WTC11 (cell line): ENCODE data around the gene MUC3A.

Experiments
- CREB1 ChIP-seq: sonication (generic); formaldehyde crosslinking; IDR thresholded peaks from 2 replicates; pipeline ENCODE4 v1.8.0; 2023; ENCODE audit warnings: mild to moderate bottlenecking, missing genetic modification reagents
- E2F4 ChIP-seq: sonication (generic); formaldehyde crosslinking; IDR thresholded peaks from 2 replicates; pipeline ENCODE4 v1.8.1; 2022; ENCODE audit warnings: low read depth, mild to moderate bottlenecking, moderate library complexity, missing genetic modification reagents, borderline replicate concordance
- ELF4 ChIP-seq: sonication (generic); formaldehyde crosslinking; IDR thresholded peaks from 2 replicates; pipeline ENCODE4 v1.8.1; 2022; ENCODE audit warnings: low read depth, mild to moderate bottlenecking, moderate library complexity, missing genetic modification reagents
- EMX1 ChIP-seq: fragments of 250-450 bp; sonication (Bioruptor Pico); IDR thresholded peaks from 2 replicates; pipeline ENCODE4 v1.8.0; 2021; ENCODE audit warnings: mild to moderate bottlenecking
- FOXK1 ChIP-seq: sonication (generic); formaldehyde crosslinking; IDR thresholded peaks from 2 replicates; pipeline ENCODE4 v1.8.0; 2022; ENCODE audit warnings: mild to moderate bottlenecking, moderate library complexity, missing genetic modification reagents
- GABPB1 ChIP-seq: sonication (generic); formaldehyde crosslinking; IDR thresholded peaks from 2 replicates; pipeline ENCODE4 v1.8.1; 2023; ENCODE audit warnings: mild to moderate bottlenecking, missing genetic modification reagents
- GTF2I ChIP-seq: fragments of 250-450 bp; sonication (Bioruptor Pico); conservative IDR thresholded peaks from 2 replicates; pipeline ENCODE4 v1.4.0; 2021; ENCODE audit warnings: mild to moderate bottlenecking
- JUN ChIP-seq: sonication (generic); formaldehyde crosslinking; IDR thresholded peaks from 2 replicates; pipeline ENCODE4 v1.8.0; 2023; ENCODE audit warnings: mild to moderate bottlenecking, missing genetic modification reagents
- KAT7 ChIP-seq: sonication (generic); formaldehyde crosslinking; IDR thresholded peaks from 2 replicates; pipeline ENCODE4 v1.8.1; 2023; ENCODE audit warnings: missing genetic modification reagents, mild to moderate bottlenecking, borderline replicate concordance
- MXD4 ChIP-seq: fragments of 250-450 bp; sonication (Bioruptor Pico); IDR thresholded peaks from 2 replicates; pipeline ENCODE4 v1.8.0; 2021; ENCODE audit warnings: mild to moderate bottlenecking, moderate library complexity, borderline replicate concordance
- NR3C1 ChIP-seq: sonication (generic); formaldehyde crosslinking; conservative IDR thresholded peaks from 2 replicates; pipeline ENCODE4 v1.8.1; 2023; ENCODE audit warnings: low read depth, mild to moderate bottlenecking, missing genetic modification reagents
- PREB ChIP-seq: sonication (generic); formaldehyde crosslinking; IDR thresholded peaks from 2 replicates; pipeline ENCODE4 v1.8.1; 2022; ENCODE audit warnings: mild to moderate bottlenecking, missing genetic modification reagents, moderate library complexity, borderline replicate concordance
- SMAD4 ChIP-seq: sonication (generic); formaldehyde crosslinking; IDR thresholded peaks from 2 replicates; pipeline ENCODE4 v1.8.0; 2022; ENCODE audit warnings: mild to moderate bottlenecking, missing genetic modification reagents
- TF ChIP-seq, protein P1 (sequence below): fragments of 200-600 bp; IDR thresholded peaks from 2 replicates; pipeline ENCODE4 v1.8.0; 2022; ENCODE audit warnings: antibody characterized with exemption

DNA sequence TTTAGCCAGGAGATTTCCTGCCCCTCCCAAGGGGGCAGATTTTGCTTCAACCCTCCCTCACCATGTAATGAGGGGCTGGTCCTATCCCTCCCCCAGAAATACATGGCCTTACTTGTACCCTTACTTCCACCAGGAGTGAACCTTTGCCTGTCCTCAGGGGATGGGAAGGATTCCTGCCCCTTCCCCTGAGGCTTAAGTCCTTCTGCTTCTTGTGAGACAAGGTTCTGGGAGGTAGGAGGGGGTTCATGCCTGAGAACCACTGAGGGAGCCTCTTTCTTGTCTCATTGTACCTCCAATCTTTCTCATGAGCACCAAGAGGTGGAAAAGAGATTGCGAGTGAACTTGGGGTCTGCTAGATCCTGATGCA is 19.5 kb upstream of the MUC3A start:
- no peak for TF ChIP-seq EMX1
- TF ChIP-seq, protein P1, sequence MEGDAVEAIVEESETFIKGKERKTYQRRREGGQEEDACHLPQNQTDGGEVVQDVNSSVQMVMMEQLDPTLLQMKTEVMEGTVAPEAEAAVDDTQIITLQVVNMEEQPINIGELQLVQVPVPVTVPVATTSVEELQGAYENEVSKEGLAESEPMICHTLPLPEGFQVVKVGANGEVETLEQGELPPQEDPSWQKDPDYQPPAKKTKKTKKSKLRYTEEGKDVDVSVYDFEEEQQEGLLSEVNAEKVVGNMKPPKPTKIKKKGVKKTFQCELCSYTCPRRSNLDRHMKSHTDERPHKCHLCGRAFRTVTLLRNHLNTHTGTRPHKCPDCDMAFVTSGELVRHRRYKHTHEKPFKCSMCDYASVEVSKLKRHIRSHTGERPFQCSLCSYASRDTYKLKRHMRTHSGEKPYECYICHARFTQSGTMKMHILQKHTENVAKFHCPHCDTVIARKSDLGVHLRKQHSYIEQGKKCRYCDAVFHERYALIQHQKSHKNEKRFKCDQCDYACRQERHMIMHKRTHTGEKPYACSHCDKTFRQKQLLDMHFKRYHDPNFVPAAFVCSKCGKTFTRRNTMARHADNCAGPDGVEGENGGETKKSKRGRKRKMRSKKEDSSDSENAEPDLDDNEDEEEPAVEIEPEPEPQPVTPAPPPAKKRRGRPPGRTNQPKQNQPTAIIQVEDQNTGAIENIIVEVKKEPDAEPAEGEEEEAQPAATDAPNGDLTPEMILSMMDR, result no peak
- no peak for TF ChIP-seq SMAD4 (CRISPR knock-in tag)
- TF ChIP-seq FOXK1, result no peak
- no peak for TF ChIP-seq GTF2I (CRISPR knock-in tag)
- TF ChIP-seq ELF4 (CRISPR knock-in tag), result no peak
- no peak for TF ChIP-seq PREB (CRISPR knock-in tag)
- no peak for TF ChIP-seq MXD4
- no peak for TF ChIP-seq NR3C1 (CRISPR knock-in tag)
- no peak for TF ChIP-seq JUN (CRISPR knock-in tag)
- TF ChIP-seq CREB1 (CRISPR knock-in tag), result no peak
- no peak for TF ChIP-seq E2F4 (CRISPR knock-in tag)
- no peak for TF ChIP-seq GABPB1 (CRISPR knock-in tag)
- TF ChIP-seq KAT7, result no peak
